HG02798 (cell line): ENCODE data around the gene ARL17B.
"Not testable (repeated sequence)": the region's sequence is repeated elsewhere in the genome, so short reads cannot be mapped to it uniquely, and the experiment has no call there.

Experiments
- ATAC-seq: cut with Tn5 transposase; IDR thresholded peaks from one replicate; pipeline ENCODE4 v1.9.1; 2021; ENCODE audit warnings: mild to moderate bottlenecking; ENCODE audit not compliant: unreplicated experiment, poor library complexity

ARL17B gene

GRCh38 chr17:46361755-46362154 lies at the start of gene ARL17B:
Gene ARL17B, minus strand, starts transcription at chr17:46361766. Its CDS starts 3,369 bp downstream, at chr17:46358397.
- peak; percentile 88 for ATAC-seq

DNA sequence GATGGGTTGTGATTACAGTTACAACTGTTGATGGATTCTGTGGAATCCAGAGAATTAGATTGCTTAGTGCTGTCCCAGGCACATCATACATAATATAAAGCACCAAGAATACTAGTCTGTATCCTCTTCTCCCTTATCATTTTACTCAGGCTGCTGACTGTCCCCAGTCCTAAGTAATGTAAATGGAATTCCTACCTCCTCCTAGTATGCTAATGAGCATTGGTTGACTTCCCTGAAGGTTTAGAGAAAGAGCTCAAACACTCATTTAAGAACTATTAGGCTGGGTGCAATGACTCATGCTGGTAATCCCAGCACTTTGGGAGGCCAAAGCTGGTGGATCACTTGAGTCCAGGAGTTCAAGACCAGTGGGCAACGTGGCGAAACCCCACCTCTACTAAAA lies 48.3 kb upstream of the ARL17B start:
- ATAC-seq = not testable (repeated sequence)

- not testable (repeated sequence) for ATAC-seq
Measured at GRCh38 chr17:46407155-46407554, 45.6 kb upstream of the ARL17B start.

- ATAC-seq = not testable (repeated sequence)
Measured at GRCh38 chr17:46401033-46401787, 39.6 kb upstream of the ARL17B start.

GRCh38 chr17:46400543-46400942 lies 39.0 kb upstream of the ARL17B start:
- ATAC-seq = not testable (repeated sequence)

GRCh38 chr17:46399993-46400392 lies 38.4 kb upstream of the ARL17B start:
- not testable (repeated sequence) for ATAC-seq

GRCh38 chr17:46396292-46396691 lies 34.7 kb upstream of the ARL17B start:
- not testable (repeated sequence) for ATAC-seq

DNA sequence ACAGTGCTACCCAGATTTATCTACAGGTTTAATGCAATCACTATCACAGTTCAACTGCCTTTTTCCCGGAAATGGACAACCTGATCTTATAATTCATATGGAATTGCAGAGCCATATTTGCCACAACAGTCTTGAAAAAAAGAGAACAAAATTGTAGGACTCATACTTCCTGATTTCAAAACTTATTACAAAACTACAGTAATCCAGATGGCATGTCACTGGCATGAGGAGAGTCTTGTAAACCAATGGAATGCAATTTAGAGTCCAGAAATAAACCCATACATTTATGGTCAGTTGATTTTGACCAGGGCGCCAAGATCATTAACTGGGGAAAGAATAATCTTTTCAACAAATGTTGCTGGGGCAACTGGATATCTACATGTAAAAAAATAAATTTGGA lies 32.1 kb upstream of the ARL17B start:
- not testable (repeated sequence) for ATAC-seq

DNA sequence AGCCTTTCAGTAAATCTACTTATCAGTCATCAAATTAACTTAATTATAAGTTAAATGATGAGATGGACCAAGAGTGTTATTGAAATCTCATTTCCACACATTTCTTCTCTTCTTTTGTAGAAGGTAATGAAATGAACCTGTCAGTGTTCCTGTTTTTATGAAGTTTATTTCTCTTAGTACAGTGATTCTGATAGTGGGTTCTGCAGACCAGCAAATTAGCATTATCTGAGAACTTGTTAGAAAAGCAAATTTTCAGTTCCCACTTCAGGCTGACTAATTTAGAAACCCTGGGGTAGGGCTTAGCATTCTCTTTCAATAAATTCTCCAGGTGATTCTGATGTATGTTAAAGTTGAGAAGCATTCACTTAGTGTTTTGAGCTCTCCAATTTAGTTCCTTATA lies 23.9 kb upstream of the ARL17B start:
- not testable (repeated sequence) for ATAC-seq

GRCh38 chr17:46383118-46383517 lies 21.6 kb upstream of the ARL17B start:
- not testable (repeated sequence) for ATAC-seq

DNA sequence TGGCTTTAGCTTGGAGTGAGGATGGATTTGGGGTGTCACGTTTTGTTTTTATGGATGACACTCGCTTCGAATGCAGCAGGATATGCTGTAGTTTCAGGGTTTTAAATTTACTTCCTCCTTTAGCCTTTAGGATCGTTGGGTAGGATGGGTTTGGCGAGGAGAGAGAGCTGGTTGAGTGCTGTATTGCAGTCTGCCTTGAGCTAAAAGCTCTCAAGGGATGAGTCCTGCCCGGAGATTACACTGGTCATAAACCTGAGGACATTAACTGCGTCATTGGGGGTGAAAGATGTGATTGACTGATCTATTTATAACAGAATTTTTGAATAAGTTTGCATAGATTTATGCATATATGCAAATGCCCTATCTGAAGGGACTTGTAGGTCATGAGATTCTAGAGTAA lies 11.9 kb upstream of the ARL17B start:
- ATAC-seq = peak; percentile 26

DNA sequence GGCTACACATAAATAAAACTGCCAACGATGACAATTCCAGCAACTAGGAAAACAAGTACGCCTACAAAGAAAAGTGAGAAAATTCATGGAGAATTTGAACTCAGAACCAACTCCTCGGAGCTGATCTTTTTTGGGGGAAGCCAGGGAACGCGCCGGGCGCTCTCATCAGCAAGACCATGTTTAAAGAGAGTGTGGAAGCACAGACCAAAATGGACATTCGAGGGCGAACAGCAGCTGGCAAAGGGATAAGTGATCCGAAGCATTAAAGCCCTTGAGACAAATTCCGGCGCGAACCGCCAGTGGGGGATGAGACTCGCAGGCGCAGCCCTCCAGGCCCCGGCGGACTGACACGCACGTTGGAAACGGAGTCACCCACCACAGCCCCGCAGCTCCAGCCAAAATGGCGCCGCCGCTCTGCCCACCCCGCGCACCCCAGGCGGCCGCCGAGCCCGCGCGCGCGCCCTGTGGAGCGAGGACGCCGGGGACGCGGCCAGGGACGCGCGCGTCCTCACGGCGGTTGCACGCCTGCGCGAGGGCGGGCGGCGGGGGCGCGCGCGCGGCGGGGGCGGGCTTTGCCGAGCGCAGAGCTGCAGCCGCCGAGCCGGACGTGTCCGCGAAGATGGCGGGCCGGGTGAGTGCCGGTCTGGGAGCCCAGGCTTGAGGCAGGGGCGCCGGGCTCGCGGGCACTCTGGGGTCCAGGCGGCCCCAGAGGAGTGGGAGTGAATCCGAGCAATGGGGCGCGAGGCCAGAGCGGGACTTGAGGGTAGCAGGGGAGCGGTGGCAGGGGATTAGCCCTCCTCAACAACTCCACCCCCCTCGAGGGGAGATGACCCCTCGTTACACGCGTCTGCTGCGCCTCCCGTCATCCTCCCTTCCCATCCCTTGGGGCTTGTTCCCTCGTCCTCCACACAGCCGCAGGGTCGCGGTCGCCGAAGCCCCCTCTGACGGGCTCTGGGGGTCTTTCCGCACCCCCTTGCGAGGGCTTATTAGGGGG lies 11.0 kb upstream of the ARL17B start:
- peak; percentile 88 for ATAC-seq

GRCh38 chr17:46367520-46367919 lies 6.0 kb upstream of the ARL17B start:
- not testable (repeated sequence) for ATAC-seq

- ATAC-seq = peak; percentile 51
Measured at GRCh38 chr17:46361145-46361735, 326 bp downstream of the ARL17B start.

DNA sequence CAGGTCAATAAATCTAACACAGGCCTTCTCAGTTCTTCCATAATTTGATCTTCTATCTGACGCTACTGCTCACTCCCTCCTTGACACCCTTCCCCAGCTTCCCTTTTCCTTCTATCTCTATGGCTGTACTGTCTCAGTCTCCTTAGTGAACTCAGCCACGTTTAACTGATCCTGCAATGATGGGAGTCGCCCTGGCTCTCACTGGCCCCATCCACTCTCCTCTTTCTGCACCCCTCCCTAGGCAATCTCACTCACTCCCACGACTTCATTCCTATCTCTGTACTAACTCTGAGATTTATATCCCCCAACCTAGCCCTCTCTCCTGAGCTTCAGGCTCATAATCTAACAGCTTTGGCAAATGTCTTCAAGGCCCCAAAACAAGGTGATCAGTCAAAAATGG lies 7.7 kb downstream of the ARL17B start:
- ATAC-seq = not testable (repeated sequence)

GRCh38 chr17:46349060-46349459 lies 12.5 kb downstream of the ARL17B start:
- ATAC-seq = not testable (repeated sequence)

DNA sequence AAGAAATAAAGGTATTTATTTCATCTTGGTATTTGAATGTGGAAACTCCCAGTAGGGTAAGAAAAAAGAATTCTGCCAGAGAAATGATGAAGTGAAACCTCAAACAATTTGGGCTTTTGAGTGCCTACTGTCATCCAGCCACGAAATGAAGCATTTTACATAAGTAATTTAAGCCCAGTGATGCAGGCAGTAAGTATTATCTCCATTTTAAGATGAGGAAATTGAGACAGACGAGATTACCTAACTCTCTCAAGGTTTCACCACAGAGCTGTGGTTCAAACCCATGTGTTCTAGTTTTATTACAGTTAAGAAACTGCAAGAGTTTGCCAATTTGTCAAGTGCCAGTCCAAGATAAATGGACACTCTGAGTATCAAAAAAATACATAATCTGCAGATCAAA lies 13.2 kb downstream of the ARL17B start:
- not testable (repeated sequence) for ATAC-seq

- ATAC-seq = not testable (repeated sequence)
Measured at GRCh38 chr17:46342131-46342530, 19.4 kb downstream of the ARL17B start.

DNA sequence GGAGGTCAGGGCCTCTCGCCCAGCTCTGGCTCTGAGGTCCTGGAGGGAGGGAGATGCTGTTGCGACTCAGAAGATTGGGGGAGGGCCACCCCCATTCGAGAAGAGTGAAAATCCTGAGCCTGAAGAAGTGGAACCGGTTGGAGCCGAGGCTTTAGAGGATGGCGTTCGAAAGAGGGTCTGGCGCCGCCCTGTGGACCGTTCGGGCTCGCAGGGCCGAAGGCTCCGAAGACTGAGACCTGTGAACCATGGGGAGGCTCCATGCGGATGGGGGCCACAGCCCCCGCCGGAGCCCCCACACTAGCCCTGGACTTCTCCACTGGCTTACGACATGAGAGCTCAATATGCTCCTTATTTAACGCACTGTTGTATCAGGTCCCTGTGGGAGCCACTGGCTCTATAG lies 20.3 kb downstream of the ARL17B start:
- ATAC-seq = not testable (repeated sequence)

- ATAC-seq = not testable (repeated sequence)
Measured at GRCh38 chr17:46294831-46295230, 66.7 kb downstream of the ARL17B start, which contains the start of gene LRRC37A. Gene LRRC37A, plus strand, starts transcription at chr17:46295131. Its CDS starts 3 bp downstream, at chr17:46295134.
